DOHH2 (cell line): Measurements from ENCODE around the gene EPG5.

ENCODE experiments used
- CTCF ChIP-seq: fragments of 200-600 bp; sonication (generic); IDR thresholded peaks from one replicate; pipeline ENCODE4 v1.5.1; 2014; ENCODE audit warnings: antibody characterized with exemption, mild to moderate bottlenecking, low read depth, low read length; ENCODE audit not compliant: poor library complexity, severe bottlenecking
- EZH2phosphoT487 ChIP-seq: fragments of 200-600 bp; sonication (generic); IDR thresholded peaks from 2 replicates; pipeline ENCODE4 v1.6.1; 2017; ENCODE audit warnings: borderline replicate concordance, mild to moderate bottlenecking, antibody characterized with exemption, low read length, moderate library complexity, mixed read lengths

- no peak for TF ChIP-seq EZH2phosphoT487
- no peak for TF ChIP-seq CTCF
These were observed 16.0 kb downstream of the EPG5 start for GRCh38 chr18:45951016-45951714.
